ENCODE data around the gene ADPRHL1.

The ADPRHL1 gene

DNA sequence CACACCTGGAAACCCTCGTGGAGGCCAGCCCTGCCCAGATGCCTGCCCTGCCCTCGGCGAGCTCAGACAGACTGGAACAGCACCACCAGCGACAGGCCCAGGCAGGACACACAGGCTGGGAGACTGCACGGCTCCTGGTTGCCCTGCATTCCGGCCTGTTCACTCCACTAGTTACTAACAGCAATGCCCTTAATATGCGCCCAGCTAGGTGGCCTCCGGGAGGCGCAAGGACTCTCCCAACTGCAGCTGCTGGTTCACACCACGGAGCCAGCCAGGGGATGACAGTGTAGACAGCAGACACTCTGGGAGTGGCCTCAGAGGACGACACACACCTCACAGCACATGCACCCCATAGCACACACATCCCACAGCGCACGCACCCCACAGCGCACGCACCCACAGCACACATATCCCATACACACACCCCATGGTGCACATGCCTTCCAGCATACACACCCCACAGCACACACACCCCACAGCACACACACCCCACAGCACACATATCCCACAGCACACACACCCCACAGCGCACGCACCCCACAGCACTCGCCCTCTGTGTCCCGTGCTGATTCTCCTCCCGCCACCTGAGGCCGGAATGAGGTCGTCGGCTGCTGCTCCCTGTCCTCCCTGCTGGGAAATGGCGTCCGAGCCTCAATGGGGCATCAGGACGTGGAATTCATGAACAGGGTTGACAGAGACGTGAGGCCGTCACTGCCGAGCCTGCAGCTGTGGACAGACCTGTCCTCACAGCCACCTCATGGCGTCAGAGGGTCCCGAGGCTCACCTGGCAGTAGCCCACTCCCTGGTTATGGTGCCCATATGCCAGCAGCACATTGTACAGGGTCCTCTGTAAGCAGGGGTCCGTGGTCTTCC is 103.0 kb downstream of the ADPRHL1 start:
- Mint-ChIP-seq H3K27ac (no peak overlapping the region), H3K36me3 (ENCODE audit: low read depth) (peaks cover 40% of the 10 kb centered on the region), H3K9me3 (peaks cover 5% of the 10 kb centered on the region), H3K4me1 (no peaks in the 10 kb centered on the region), H3K4me3 (no peak overlapping the region), H3K27me3 (ENCODE audit: low read depth) (peaks cover 5% of the 10 kb centered on the region)
- TF ChIP-seq, protein P1, sequence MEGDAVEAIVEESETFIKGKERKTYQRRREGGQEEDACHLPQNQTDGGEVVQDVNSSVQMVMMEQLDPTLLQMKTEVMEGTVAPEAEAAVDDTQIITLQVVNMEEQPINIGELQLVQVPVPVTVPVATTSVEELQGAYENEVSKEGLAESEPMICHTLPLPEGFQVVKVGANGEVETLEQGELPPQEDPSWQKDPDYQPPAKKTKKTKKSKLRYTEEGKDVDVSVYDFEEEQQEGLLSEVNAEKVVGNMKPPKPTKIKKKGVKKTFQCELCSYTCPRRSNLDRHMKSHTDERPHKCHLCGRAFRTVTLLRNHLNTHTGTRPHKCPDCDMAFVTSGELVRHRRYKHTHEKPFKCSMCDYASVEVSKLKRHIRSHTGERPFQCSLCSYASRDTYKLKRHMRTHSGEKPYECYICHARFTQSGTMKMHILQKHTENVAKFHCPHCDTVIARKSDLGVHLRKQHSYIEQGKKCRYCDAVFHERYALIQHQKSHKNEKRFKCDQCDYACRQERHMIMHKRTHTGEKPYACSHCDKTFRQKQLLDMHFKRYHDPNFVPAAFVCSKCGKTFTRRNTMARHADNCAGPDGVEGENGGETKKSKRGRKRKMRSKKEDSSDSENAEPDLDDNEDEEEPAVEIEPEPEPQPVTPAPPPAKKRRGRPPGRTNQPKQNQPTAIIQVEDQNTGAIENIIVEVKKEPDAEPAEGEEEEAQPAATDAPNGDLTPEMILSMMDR (IDR thresholded peaks at IDR 0.05; ENCODE audit: unreplicated experiment in 3 of 3) = no peak
